A549 (cell line): ENCODE measurements around the gene C3orf70. TPM values are rescaled to one million over a fixed set of nuclear protein-coding genes. Genes with fewer than 3 reads are reported as not detected.

Source experiments
- ATAC-seq, 2 experiments: fragments of 200-7000 bp in 1 of 2; fragments of >200 bp in 1 of 2; cut with Nextera tagmentation in 1 of 2; cut with Tn5 transposase in 1 of 2; 3 replicates each; pipeline versions ENCODE4 v1.8.0 to v1.9.1; 2018 to 2020; ENCODE audit warnings: mild to moderate bottlenecking in 1 of 2, moderate library complexity in 1 of 2
- CTCF ChIA-PET: fragments of 300-600 bp; sonication (Branson Sonifier 250); formaldehyde crosslinking; extraction: SDS; loops from one replicate; lab custom pipeline; 2021; ENCODE audit warnings: antibody characterized with exemption, inconsistent platforms; lab: Yijun Ruan, JAX
- POLR2A ChIA-PET: fragments of 350-600 bp; formaldehyde crosslinking; extraction: SDS; loops from one replicate; lab custom pipeline; 2021; ENCODE audit warnings: antibody characterized with exemption, inconsistent platforms; lab: Yijun Ruan, JAX
- DNase-seq, 2 experiments: peaks; one replicate each; pipeline versions ENCODE4 v3.0.0 to v3.0.0-alpha.2; 2011 to 2016; ENCODE audit warnings: low read depth in 1 of 2, low spot score in 1 of 2
- FAIRE-seq: peaks from 2 replicates; lab custom pipeline; 2011; peaks lifted over from hg19 to GRCh38; lab: Jason Lieb, UNC
- H3K27ac ChIP-seq, 2 experiments: fragments of >200 bp; sonication (Bioruptor Twin); formaldehyde crosslinking; 3 replicates each; pipeline ENCODE4 v1.5.1; 2016 to 2017
- H3K4me1 ChIP-seq: fragments of >200 bp; sonication (Bioruptor Twin); formaldehyde crosslinking; 3 replicates; pipeline ENCODE4 v1.6.1; 2016
- H3K4me2 ChIP-seq: fragments of >200 bp; sonication (Bioruptor Twin); formaldehyde crosslinking; 3 replicates; pipeline ENCODE4 v1.6.1; 2016
- H3K4me3 ChIP-seq: fragments of >200 bp; sonication (Bioruptor Twin); formaldehyde crosslinking; 3 replicates; pipeline ENCODE4 v1.5.1; 2016
- H3K9me3 ChIP-seq: fragments of >200 bp; sonication (Bioruptor Twin); formaldehyde crosslinking; 3 replicates; pipeline ENCODE4 v1.6.1; 2016
- BHLHE40 ChIP-seq: IDR thresholded peaks from 2 replicates; pipeline ENCODE4 v1.6.1; 2012; ENCODE audit warnings: low read depth, low read length, inconsistent platforms
- CBX2 ChIP-seq: fragments of 200-600 bp; sonication (generic); IDR thresholded peaks from 2 replicates; pipeline ENCODE4 v1.6.1; 2016; ENCODE audit warnings: low read depth, mild to moderate bottlenecking, borderline replicate concordance
- CEBPB ChIP-seq, 2 experiments: fragments of >200 bp in 1 of 2; sonication (Bioruptor Twin) in 1 of 2; formaldehyde crosslinking in 1 of 2; IDR thresholded peaks; 2 replicates each; pipeline ENCODE4 v1.6.1; 2012 to 2016
- CHD2 ChIP-seq: fragments of 150-350 bp; IDR thresholded peaks from 2 replicates; pipeline ENCODE4 v1.6.1; 2014; ENCODE audit warnings: low read length; ENCODE audit not compliant: partially characterized antibody
- CHD4 ChIP-seq: fragments of 200-600 bp; sonication (generic); IDR thresholded peaks from 2 replicates; pipeline ENCODE4 v1.6.1; 2016; ENCODE audit warnings: antibody characterized with exemption, mild to moderate bottlenecking, borderline replicate concordance
- EHMT2 ChIP-seq: fragments of 200-600 bp; sonication (generic); IDR thresholded peaks from 2 replicates; pipeline ENCODE4 v1.6.1; 2016; ENCODE audit warnings: antibody characterized with exemption, low read depth, mild to moderate bottlenecking, moderate library complexity
- FOSB ChIP-seq: fragments of 250-450 bp; sonication (Bioruptor Pico); IDR thresholded peaks from 2 replicates; pipeline ENCODE4 v1.5.0; 2020; ENCODE audit warnings: mild to moderate bottlenecking, moderate library complexity
- HDAC2 ChIP-seq: fragments of 200-600 bp; sonication (generic); IDR thresholded peaks from 2 replicates; pipeline ENCODE4 v1.6.1; 2016
- NR3C1 ChIP-seq: fragments of >200 bp; sonication (Bioruptor Twin); formaldehyde crosslinking; IDR thresholded peaks from 3 replicates; pipeline ENCODE4 v1.6.1; 2017
- PBX3 ChIP-seq: IDR thresholded peaks from 2 replicates; pipeline ENCODE4 v1.6.1; 2012
- PHF8 ChIP-seq: fragments of 200-600 bp; sonication (generic); IDR thresholded peaks from 2 replicates; pipeline ENCODE4 v1.6.1; 2016; ENCODE audit warnings: low read depth, mild to moderate bottlenecking, antibody characterized with exemption, moderate library complexity, borderline replicate concordance
- RNF2 ChIP-seq: fragments of 200-600 bp; sonication (generic); IDR thresholded peaks from 2 replicates; pipeline ENCODE4 v1.6.1; 2016; ENCODE audit warnings: low read depth, mild to moderate bottlenecking, antibody characterized with exemption, moderate library complexity, borderline replicate concordance
- TFCP2L1 ChIP-seq: fragments of 250-450 bp; sonication (Bioruptor Pico); IDR thresholded peaks from 2 replicates; pipeline ENCODE4 v1.5.0; 2021; ENCODE audit warnings: mild to moderate bottlenecking
- USF2 ChIP-seq: fragments of 450-650 bp; IDR thresholded peaks from 2 replicates; pipeline ENCODE4 v1.6.1; 2014; ENCODE audit warnings: antibody characterized with exemption
- ZC3H11A ChIP-seq: fragments of 450-650 bp; IDR thresholded peaks from 2 replicates; pipeline ENCODE4 v1.6.1; 2014; ENCODE audit warnings: antibody characterized with exemption, mild to moderate bottlenecking
- ZNF302 ChIP-seq: fragments of 250-450 bp; sonication (Bioruptor Pico); IDR thresholded peaks from 2 replicates; pipeline ENCODE4 v1.9.0; 2021; ENCODE audit warnings: inconsistent platforms, mild to moderate bottlenecking, moderate library complexity
- ZSCAN20 ChIP-seq: fragments of 250-450 bp; sonication (Bioruptor Pico); IDR thresholded peaks from 2 replicates; pipeline ENCODE4 v1.8.0; 2022; ENCODE audit warnings: mild to moderate bottlenecking, moderate library complexity
- WGBS: methylation state at CpG from one replicate; pipeline ENCODE4 v1.1.6; 2017; ENCODE audit errors: missing lambda C conversion rate; 5-methylcytosine and 5-hydroxymethylcytosine counted together
- polyA plus RNA-seq, 4 experiments: library from polyadenylated mRNA; depleted of rRNA in 3 of 4; stranded (reverse); fragments of >200 nt; fragmentation: RNase III in 1 of 4; extraction: RNeasy Plus Mini Kit Qiagen cat#74134 plus additional on column Dnase treatment in 1 of 4; gene quantifications; 2 replicates in 3 of 4; 3 replicates in 1 of 4; pipeline ENCODE4 v1.2.3, GENCODE V29; 2011 to 2017
- TF ChIP-seq, protein P1 (sequence below): fragments of >200 bp; sonication (Bioruptor Twin); formaldehyde crosslinking; IDR thresholded peaks from 3 replicates; pipeline ENCODE4 v1.6.1; 2016
- TF ChIP-seq, protein P2 (sequence below): fragments of 250-450 bp; sonication (Bioruptor Pico); IDR thresholded peaks from 2 replicates; pipeline ENCODE4 v1.5.0; 2021; ENCODE audit warnings: mild to moderate bottlenecking, moderate library complexity, borderline replicate concordance
- TF ChIP-seq, protein P3 (sequence below): fragments of 150-350 bp; IDR thresholded peaks from 2 replicates; pipeline ENCODE4 v1.6.1; 2014; ENCODE audit warnings: low read depth, mild to moderate bottlenecking, low read length
- TF ChIP-seq, protein P4 (sequence below): fragments of 200-600 bp; sonication (generic); IDR thresholded peaks from 2 replicates; pipeline ENCODE4 v1.6.1; 2016; ENCODE audit warnings: antibody characterized with exemption, mild to moderate bottlenecking, moderate library complexity

C3orf70 gene
- polyA plus RNA-seq, 2 of the 4 experiments (the other 2 are of a cell fraction) = 0.01 TPM; not detected in 1

DNA sequence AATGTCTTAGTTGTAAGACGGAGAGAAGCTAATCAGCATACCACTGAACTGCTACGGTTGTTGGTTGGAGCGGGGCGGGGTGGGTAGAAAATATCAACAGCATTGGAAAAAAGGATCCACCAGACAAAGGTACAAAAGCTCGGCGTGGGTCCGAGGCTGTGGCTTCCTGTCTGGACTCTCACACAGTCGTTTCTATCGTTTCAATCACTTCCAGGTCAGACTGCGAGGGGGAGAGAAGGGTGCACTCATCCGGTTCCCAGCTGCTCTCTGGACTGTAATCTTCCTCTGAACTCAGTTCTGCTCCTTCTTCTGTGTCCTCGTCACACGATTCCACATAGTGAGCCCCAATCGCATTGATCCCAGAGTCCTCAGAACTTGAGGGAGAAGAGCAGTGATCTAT lies 70.0 kb downstream of the C3orf70 start:
- CTCF ChIA-PET = no interaction called here
- Histone ChIP-seq H3K4me2 (no peak overlapping the region), H3K27ac (no peak overlapping the region), H3K4me3 (no peak overlapping the region), H3K9me3 (no peaks in the 10 kb centered on the region), H3K4me1 (no peaks in the 10 kb centered on the region)
- 77% methylated on average over 14 of the region's 14 CpGs for WGBS
- POLR2A ChIA-PET = no interaction called here
- TF ChIP-seq TFCP2L1 (CRISPR knock-in tag) (no peak), CEBPB (IDR thresholded peaks at IDR 0.05) (no peak), ZC3H11A (no peak), PHF8 (no peak), HDAC2 (no peak), CHD4 (no peak), RNF2 (no peak), EHMT2 (no peak), NR3C1 (no peak), CHD2 (no peak), ZNF302 (CRISPR knock-in tag) (no peak), BHLHE40 (no peak), CBX2 (no peak), USF2 (no peak), ZSCAN20 (CRISPR knock-in tag) (no peak)
- TF ChIP-seq, protein P1, sequence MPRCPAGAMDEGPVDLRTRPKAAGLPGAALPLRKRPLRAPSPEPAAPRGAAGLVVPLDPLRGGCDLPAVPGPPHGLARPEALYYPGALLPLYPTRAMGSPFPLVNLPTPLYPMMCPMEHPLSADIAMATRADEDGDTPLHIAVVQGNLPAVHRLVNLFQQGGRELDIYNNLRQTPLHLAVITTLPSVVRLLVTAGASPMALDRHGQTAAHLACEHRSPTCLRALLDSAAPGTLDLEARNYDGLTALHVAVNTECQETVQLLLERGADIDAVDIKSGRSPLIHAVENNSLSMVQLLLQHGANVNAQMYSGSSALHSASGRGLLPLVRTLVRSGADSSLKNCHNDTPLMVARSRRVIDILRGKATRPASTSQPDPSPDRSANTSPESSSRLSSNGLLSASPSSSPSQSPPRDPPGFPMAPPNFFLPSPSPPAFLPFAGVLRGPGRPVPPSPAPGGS = no peak
- TF ChIP-seq, protein P2, sequence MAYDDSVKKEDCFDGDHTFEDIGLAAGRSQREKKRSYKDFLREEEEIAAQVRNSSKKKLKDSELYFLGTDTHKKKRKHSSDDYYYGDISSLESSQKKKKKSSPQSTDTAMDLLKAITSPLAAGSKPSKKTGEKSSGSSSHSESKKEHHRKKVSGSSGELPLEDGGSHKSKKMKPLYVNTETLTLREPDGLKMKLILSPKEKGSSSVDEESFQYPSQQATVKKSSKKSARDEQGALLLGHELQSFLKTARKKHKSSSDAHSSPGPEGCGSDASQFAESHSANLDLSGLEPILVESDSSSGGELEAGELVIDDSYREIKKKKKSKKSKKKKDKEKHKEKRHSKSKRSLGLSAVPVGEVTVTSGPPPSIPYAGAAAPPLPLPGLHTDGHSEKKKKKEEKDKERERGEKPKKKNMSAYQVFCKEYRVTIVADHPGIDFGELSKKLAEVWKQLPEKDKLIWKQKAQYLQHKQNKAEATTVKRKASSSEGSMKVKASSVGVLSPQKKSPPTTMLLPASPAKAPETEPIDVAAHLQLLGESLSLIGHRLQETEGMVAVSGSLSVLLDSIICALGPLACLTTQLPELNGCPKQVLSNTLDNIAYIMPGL (CRISPR knock-in tag) = no peak
- TF ChIP-seq, protein P3, sequence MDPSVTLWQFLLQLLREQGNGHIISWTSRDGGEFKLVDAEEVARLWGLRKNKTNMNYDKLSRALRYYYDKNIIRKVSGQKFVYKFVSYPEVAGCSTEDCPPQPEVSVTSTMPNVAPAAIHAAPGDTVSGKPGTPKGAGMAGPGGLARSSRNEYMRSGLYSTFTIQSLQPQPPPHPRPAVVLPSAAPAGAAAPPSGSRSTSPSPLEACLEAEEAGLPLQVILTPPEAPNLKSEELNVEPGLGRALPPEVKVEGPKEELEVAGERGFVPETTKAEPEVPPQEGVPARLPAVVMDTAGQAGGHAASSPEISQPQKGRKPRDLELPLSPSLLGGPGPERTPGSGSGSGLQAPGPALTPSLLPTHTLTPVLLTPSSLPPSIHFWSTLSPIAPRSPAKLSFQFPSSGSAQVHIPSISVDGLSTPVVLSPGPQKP = no peak
- ATAC-seq (no peak), DNase-seq (no peak), FAIRE-seq (no peak)

DNA sequence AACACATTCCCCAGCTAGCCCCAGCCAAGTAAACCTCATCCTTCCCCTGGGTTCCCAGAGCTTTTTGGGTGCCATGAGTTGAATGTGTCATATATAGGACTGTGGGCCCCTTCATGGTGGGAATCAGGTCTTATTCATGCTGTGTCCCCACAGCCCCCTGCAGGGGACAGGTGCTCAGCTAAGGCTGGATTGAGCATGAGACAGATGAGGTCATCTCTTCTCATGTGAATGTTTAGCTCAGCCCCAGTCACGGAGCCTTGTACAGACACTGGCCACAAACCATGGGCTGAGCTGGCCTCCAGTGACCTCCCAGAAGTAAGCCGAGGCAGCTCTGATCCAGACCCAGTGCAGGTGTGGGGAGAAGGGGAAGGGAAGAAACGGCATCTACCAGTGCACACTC lies 70.7 kb downstream of the C3orf70 start:
- CTCF ChIA-PET = no interaction called here
- DNase-seq = no peak
- Histone ChIP-seq H3K4me3 (no peak overlapping the region), H3K4me2 (no peak overlapping the region), H3K4me1 (no peaks in the 10 kb centered on the region), H3K9me3 (no peaks in the 10 kb centered on the region), H3K27ac (no peak overlapping the region)
- POLR2A ChIA-PET = no interaction called here
- ATAC-seq = no peak
- WGBS = 52% methylated on average over 3 of the region's 3 CpGs
- FAIRE-seq = no peak
- TF ChIP-seq, protein P2 (CRISPR knock-in tag) = no peak
- no peak for TF ChIP-seq PHF8
- TF ChIP-seq PBX3 = no peak
- TF ChIP-seq FOSB (CRISPR knock-in tag) = no peak
- TF ChIP-seq, protein P4, sequence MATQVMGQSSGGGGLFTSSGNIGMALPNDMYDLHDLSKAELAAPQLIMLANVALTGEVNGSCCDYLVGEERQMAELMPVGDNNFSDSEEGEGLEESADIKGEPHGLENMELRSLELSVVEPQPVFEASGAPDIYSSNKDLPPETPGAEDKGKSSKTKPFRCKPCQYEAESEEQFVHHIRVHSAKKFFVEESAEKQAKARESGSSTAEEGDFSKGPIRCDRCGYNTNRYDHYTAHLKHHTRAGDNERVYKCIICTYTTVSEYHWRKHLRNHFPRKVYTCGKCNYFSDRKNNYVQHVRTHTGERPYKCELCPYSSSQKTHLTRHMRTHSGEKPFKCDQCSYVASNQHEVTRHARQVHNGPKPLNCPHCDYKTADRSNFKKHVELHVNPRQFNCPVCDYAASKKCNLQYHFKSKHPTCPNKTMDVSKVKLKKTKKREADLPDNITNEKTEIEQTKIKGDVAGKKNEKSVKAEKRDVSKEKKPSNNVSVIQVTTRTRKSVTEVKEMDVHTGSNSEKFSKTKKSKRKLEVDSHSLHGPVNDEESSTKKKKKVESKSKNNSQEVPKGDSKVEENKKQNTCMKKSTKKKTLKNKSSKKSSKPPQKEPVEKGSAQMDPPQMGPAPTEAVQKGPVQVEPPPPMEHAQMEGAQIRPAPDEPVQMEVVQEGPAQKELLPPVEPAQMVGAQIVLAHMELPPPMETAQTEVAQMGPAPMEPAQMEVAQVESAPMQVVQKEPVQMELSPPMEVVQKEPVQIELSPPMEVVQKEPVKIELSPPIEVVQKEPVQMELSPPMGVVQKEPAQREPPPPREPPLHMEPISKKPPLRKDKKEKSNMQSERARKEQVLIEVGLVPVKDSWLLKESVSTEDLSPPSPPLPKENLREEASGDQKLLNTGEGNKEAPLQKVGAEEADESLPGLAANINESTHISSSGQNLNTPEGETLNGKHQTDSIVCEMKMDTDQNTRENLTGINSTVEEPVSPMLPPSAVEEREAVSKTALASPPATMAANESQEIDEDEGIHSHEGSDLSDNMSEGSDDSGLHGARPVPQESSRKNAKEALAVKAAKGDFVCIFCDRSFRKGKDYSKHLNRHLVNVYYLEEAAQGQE = no peak
